ENCODE results near the gene CASR.
"Not testable (repeated sequence)": the region's sequence is repeated elsewhere in the genome, so short reads cannot be mapped to it uniquely, and the experiment has no call there.

The CASR gene, protein sequence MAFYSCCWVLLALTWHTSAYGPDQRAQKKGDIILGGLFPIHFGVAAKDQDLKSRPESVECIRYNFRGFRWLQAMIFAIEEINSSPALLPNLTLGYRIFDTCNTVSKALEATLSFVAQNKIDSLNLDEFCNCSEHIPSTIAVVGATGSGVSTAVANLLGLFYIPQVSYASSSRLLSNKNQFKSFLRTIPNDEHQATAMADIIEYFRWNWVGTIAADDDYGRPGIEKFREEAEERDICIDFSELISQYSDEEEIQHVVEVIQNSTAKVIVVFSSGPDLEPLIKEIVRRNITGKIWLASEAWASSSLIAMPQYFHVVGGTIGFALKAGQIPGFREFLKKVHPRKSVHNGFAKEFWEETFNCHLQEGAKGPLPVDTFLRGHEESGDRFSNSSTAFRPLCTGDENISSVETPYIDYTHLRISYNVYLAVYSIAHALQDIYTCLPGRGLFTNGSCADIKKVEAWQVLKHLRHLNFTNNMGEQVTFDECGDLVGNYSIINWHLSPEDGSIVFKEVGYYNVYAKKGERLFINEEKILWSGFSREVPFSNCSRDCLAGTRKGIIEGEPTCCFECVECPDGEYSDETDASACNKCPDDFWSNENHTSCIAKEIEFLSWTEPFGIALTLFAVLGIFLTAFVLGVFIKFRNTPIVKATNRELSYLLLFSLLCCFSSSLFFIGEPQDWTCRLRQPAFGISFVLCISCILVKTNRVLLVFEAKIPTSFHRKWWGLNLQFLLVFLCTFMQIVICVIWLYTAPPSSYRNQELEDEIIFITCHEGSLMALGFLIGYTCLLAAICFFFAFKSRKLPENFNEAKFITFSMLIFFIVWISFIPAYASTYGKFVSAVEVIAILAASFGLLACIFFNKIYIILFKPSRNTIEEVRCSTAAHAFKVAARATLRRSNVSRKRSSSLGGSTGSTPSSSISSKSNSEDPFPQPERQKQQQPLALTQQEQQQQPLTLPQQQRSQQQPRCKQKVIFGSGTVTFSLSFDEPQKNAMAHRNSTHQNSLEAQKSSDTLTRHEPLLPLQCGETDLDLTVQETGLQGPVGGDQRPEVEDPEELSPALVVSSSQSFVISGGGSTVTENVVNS

DNA sequence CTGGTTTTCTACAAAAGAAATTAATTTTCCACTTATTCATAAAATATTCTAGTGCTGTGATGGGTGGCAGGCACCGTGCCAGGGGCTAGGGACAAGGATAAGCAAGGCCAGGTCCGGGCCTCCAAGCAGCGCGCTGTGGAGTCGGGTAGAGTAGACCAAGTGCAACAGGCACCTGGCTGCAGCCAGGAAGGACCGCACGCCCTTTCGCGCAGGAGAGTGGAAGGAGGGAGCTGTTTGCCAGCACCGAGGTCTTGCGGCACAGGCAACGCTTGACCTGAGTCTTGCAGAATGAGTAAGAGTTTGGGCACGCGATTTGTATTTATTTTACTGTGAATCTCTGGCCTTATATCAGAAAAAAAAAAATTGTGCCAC is at the start of gene CASR:
Gene CASR, plus strand, starts transcription at position 148 of the 372 bp plus-strand sequence. CDS start 70,522 bp downstream, outside the sequence.
- TF ChIP-seq, protein P1, sequence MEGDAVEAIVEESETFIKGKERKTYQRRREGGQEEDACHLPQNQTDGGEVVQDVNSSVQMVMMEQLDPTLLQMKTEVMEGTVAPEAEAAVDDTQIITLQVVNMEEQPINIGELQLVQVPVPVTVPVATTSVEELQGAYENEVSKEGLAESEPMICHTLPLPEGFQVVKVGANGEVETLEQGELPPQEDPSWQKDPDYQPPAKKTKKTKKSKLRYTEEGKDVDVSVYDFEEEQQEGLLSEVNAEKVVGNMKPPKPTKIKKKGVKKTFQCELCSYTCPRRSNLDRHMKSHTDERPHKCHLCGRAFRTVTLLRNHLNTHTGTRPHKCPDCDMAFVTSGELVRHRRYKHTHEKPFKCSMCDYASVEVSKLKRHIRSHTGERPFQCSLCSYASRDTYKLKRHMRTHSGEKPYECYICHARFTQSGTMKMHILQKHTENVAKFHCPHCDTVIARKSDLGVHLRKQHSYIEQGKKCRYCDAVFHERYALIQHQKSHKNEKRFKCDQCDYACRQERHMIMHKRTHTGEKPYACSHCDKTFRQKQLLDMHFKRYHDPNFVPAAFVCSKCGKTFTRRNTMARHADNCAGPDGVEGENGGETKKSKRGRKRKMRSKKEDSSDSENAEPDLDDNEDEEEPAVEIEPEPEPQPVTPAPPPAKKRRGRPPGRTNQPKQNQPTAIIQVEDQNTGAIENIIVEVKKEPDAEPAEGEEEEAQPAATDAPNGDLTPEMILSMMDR (IDR thresholded peaks at IDR 0.05; ENCODE audit: control extremely low read depth, extremely low read depth, low read depth, missing control alignments) = no peak
- peak; percentile 23 for DNase-seq (ENCODE audit: extremely low spot score)
- ChIA-PET CTCF (interaction anchor here (0.6 to 1.5 kb wide), 3 partner anchors 12 to 156 kb away, joined by 3 read pairs; no protein-coding TSS in a partner anchor), POLR2A (no interaction called here)

DNA sequence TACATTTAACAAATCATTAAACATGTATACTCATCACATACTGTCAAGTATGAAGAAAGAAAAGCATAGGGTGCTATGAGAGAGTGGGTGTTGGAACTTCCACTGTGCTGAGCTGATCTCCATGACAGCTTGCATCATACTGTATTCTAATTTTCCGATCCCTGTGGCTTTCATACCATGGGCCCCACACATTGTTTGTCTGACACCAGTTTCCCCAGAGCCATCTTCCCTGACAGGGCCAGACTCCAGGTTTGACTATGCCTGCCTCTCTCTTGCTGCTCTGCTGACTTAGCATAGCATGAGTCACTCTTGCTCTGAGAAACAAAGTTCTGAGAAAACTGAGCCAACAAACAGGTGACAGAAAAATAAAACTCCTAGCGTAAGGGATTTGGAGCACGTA is 37.0 kb upstream of the CASR start:
- ChIA-PET POLR2A (no interaction called here), CTCF (interaction anchor here (1.4 to 3.5 kb wide), 2 partner anchors 20 to 45 kb away, joined by 3 to 16 read pairs; no protein-coding TSS in a partner anchor)
- DNase-seq (ENCODE audit: extremely low spot score) = peak; percentile 58
- TF ChIP-seq, protein P1 (IDR thresholded peaks at IDR 0.05; ENCODE audit: control extremely low read depth, extremely low read depth, low read depth, missing control alignments) = no peak

DNA sequence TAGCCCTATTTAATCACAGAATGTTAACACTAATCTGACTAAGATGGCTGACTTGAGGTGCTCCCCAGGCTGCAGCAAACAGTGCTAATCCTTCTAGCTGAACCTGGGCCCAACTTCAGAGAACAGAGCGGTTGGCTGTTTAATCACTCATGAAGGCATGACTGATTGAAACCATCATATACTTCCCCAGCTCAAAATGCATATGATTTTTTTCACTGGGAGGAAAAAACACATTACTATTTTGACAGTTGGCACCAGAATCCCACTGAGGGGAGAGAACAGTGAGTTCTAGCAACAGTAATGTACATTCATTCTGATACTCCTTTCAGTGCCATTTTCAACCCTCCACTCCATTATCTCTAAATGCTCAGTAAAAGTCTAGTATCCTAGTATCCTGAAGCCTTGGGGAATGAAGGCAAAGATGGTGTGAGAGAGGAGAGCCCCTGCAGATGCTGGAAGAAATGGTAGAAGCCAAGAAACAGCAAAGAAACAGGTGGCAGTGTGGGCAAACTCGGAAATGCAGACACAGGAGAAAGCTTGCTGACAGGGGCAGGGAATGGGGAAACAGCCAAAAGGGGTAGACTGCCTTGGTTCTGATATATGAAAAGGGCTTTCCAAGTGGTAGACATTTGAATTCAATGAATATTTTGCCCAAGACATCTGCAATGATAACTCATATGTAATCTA is 34.4 kb upstream of the CASR start:
- DNase-seq (ENCODE audit: extremely low spot score) = no peak
- ChIA-PET POLR2A (no interaction called here), CTCF (interaction anchor here (0.9 to 3.5 kb wide), 5 partner anchors 9 to 107 kb away, joined by 3 to 16 read pairs (median 3); no protein-coding TSS in a partner anchor)
- TF ChIP-seq, protein P1 (IDR thresholded peaks at IDR 0.05; ENCODE audit: control extremely low read depth, extremely low read depth, low read depth, missing control alignments) = no peak

DNA sequence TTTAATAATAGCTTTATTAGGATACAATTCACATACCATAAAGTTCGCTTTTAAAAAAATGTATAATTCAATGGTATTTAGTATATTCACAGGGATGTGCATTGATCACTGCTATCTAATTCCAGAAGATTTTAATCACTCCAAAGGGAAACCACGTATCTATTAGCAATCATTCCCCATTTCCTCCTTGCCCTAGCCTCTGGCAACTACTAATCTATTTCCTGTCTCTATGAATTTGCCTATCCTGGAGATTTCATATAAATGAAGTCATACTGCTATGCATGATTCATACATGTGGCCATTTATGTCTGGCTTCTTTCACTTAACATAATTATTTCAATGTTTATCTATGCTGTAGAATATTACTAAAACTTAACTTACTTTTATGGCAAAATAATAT is 32.0 kb upstream of the CASR start:
- TF ChIP-seq, protein P1 (IDR thresholded peaks at IDR 0.05; ENCODE audit: control extremely low read depth, extremely low read depth, low read depth, missing control alignments) = no peak
- no peak for DNase-seq (ENCODE audit: extremely low spot score)
- ChIA-PET POLR2A (no interaction called here), CTCF (no interaction called here)

DNA sequence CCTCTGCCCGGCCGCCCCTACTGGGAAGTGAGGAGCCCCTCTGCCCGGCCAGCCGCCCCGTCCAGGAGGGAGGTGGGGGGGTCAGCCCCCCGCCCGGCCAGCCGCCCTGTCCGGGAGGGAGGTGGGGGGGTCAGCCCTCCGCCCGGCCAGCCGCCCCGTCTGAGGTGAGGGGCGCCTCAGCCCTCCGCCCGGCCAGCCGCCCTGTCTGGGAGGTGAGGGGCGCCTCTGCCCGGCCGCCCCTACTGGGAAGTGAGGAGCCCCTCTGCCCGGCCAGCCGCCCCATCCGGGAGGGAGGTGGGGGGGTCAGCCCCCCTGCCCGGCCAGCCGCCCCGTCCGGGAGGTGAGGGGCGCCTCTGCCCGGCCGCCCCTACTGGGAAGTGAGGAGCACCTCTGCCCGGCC is 18.5 kb upstream of the CASR start:
- CTCF ChIA-PET; POLR2A ChIA-PET; DNase-seq (ENCODE audit: extremely low spot score): not testable (repeated sequence)

DNA sequence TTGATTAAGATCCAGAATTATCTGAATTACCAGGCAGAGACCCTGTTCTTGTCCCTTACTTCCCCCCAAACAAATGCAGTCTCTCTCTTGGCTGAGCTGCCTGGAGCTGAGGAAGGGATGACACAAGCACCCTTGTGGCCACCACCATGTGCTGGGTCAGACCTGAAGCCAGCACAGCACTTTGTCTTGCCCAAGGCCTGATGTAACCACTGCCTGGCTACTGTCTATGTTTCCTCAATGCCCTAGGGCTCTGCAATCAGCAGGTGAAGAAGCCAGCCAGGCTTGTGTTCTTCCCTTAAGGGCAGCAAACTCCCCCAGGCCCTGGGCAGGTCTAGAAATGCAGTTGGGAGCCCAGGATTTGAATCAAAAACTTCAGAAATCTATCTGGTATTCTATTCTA is 15.8 kb upstream of the CASR start:
- ChIA-PET POLR2A (interaction anchor here (0.7 kb wide), 1 partner anchor 20 kb away, joined by 7 read pairs; no protein-coding TSS in a partner anchor), CTCF (no interaction called here)
- DNase-seq (ENCODE audit: extremely low spot score) = no peak
- TF ChIP-seq, protein P1 (IDR thresholded peaks at IDR 0.05; ENCODE audit: control extremely low read depth, extremely low read depth, low read depth, missing control alignments) = no peak
